ENCODE results near the gene SEC23B. TPM values are rescaled to one million over a fixed set of nuclear protein-coding genes. Genes with fewer than 3 reads are reported as not detected.

SEC23B gene
- polyA plus RNA-seq, 1 donor (not counting 4 experiments of a cell fraction or from before 2014, with no cell fraction given), result 102 TPM

GRCh38 chr20:18481596-18481995 lies 26.1 kb upstream of the SEC23B start:
- no peak overlapping the region for H2AFZ ChIP-seq (ENCODE audit: control insufficient read depth, low read length)
- H3K4me3 ChIP-seq (ENCODE audit: control insufficient read depth in 2 of 3, extremely low read depth in 1 of 3, insufficient read depth in 2 of 3, low read depth in 1 of 3, low read length in 3 of 3), result no peak overlapping the region
- no peak overlapping the region for H3K4me2 ChIP-seq (ENCODE audit: control insufficient read depth, extremely low read depth, insufficient read depth, low read depth, low read length)
- no peaks in the 10 kb centered on the region for H3K79me2 ChIP-seq (ENCODE audit: control insufficient read depth, insufficient read depth, low read length)
- no peaks in the 10 kb centered on the region for H4K20me1 ChIP-seq (ENCODE audit: control insufficient read depth, extremely low read depth, insufficient read depth, low read length)
- no peaks in the 10 kb centered on the region for H3K9me1 ChIP-seq (ENCODE audit: control insufficient read depth, extremely low read depth, insufficient read depth, low read length)
- no peak overlapping the region for H3K27ac ChIP-seq (ENCODE audit: control insufficient read depth, insufficient read depth, low read length)
- H3K27me3 ChIP-seq (ENCODE audit: control insufficient read depth, extremely low read depth, insufficient read depth, low read length), result no peaks in the 10 kb centered on the region
- no peaks in the 10 kb centered on the region for H3K9me3 ChIP-seq (ENCODE audit: control insufficient read depth, low read depth, low read length)
- DNase-seq (ENCODE audit: low read depth, low spot score), result no peak
- H3K36me3 ChIP-seq (ENCODE audit: control insufficient read depth in 2 of 2, extremely low read depth in 1 of 2, insufficient read depth in 2 of 2, low read length in 2 of 2), result peaks cover 10 to 16% of the 10 kb centered on the region in 2 experiments
- FAIRE-seq, result no peak
- no peak for TF ChIP-seq CTCF (optimal IDR thresholded peaks at IDR 0.05 in 1 of 3, IDR thresholded peaks at IDR 0.05 in 1 of 3, conservative IDR thresholded peaks at IDR 0.05 in 1 of 3; ENCODE audit: extremely low read depth in 1 of 3, insufficient read depth in 2 of 3, low read length in 3 of 3)
- H3K9ac ChIP-seq (ENCODE audit: control insufficient read depth, extremely low read depth, insufficient read depth, low read length), result no peak overlapping the region
- no peaks in the 10 kb centered on the region for H3K4me1 ChIP-seq (ENCODE audit: control insufficient read depth, extremely low read depth, insufficient read depth, low read length)
- dilution Hi-C loops (cut with MboI; ENCODE audit: extremely low pct_ligation_motif_present, low sequenced_read_pairs), result no loop called here

GRCh38 chr20:18488301-18488700 lies 19.4 kb upstream of the SEC23B start:
- H3K27ac ChIP-seq (ENCODE audit: control insufficient read depth, insufficient read depth, low read length), result no peak overlapping the region
- H4K20me1 ChIP-seq (ENCODE audit: control insufficient read depth, extremely low read depth, insufficient read depth, low read length), result no peaks in the 10 kb centered on the region
- H3K27me3 ChIP-seq (ENCODE audit: control insufficient read depth, extremely low read depth, insufficient read depth, low read length), result no peaks in the 10 kb centered on the region
- H2AFZ ChIP-seq (ENCODE audit: control insufficient read depth, low read length), result no peak overlapping the region
- H3K36me3 ChIP-seq (ENCODE audit: control insufficient read depth in 2 of 2, extremely low read depth in 1 of 2, insufficient read depth in 2 of 2, low read length in 2 of 2), result peaks cover 5 to 8% of the 10 kb centered on the region in 2 experiments
- H3K79me2 ChIP-seq (ENCODE audit: control insufficient read depth, insufficient read depth, low read length), result no peaks in the 10 kb centered on the region
- H3K4me1 ChIP-seq (ENCODE audit: control insufficient read depth, extremely low read depth, insufficient read depth, low read length), result no peaks in the 10 kb centered on the region
- no peak for FAIRE-seq
- H3K4me3 ChIP-seq (ENCODE audit: control insufficient read depth in 2 of 3, extremely low read depth in 1 of 3, insufficient read depth in 2 of 3, low read depth in 1 of 3, low read length in 3 of 3), result no peak overlapping the region
- H3K9me1 ChIP-seq (ENCODE audit: control insufficient read depth, extremely low read depth, insufficient read depth, low read length), result no peaks in the 10 kb centered on the region
- H3K9ac ChIP-seq (ENCODE audit: control insufficient read depth, extremely low read depth, insufficient read depth, low read length), result no peak overlapping the region
- no peak for TF ChIP-seq EZH2 (IDR thresholded peaks at IDR 0.05; ENCODE audit: low read length)
- TF ChIP-seq CTCF (optimal IDR thresholded peaks at IDR 0.05 in 1 of 3, IDR thresholded peaks at IDR 0.05 in 1 of 3, conservative IDR thresholded peaks at IDR 0.05 in 1 of 3; ENCODE audit: extremely low read depth in 1 of 3, insufficient read depth in 2 of 3, low read length in 3 of 3), result no peak
- H3K9me3 ChIP-seq (ENCODE audit: control insufficient read depth, low read depth, low read length), result no peaks in the 10 kb centered on the region
- dilution Hi-C loops (cut with MboI; ENCODE audit: extremely low pct_ligation_motif_present, low sequenced_read_pairs), result no loop called here
- H3K4me2 ChIP-seq (ENCODE audit: control insufficient read depth, extremely low read depth, insufficient read depth, low read depth, low read length), result no peak overlapping the region
- no peak for DNase-seq (ENCODE audit: low read depth, low spot score)

All from keratinocyte (primary cell).